SU-DHL-6 (cell line): ENCODE measurements around the gene BFSP1.

ENCODE experiments used
- EZH2phosphoT487 ChIP-seq: fragments of 200-600 bp; sonication (generic), shearing (Covaris generic); conservative IDR thresholded peaks from 2 replicates; pipeline ENCODE4 v1.6.1; 2018; ENCODE audit warnings: mild to moderate bottlenecking, antibody characterized with exemption, low read length, moderate library complexity, mixed read lengths
- TF ChIP-seq, protein P1 (sequence below): fragments of 200-600 bp; sonication (generic); IDR thresholded peaks from one replicate; pipeline ENCODE4 v1.5.1; 2017; ENCODE audit warnings: antibody characterized with exemption, mild to moderate bottlenecking, low read length, moderate library complexity; ENCODE audit not compliant: insufficient read depth, poor library complexity, severe bottlenecking

- TF ChIP-seq, protein P1, sequence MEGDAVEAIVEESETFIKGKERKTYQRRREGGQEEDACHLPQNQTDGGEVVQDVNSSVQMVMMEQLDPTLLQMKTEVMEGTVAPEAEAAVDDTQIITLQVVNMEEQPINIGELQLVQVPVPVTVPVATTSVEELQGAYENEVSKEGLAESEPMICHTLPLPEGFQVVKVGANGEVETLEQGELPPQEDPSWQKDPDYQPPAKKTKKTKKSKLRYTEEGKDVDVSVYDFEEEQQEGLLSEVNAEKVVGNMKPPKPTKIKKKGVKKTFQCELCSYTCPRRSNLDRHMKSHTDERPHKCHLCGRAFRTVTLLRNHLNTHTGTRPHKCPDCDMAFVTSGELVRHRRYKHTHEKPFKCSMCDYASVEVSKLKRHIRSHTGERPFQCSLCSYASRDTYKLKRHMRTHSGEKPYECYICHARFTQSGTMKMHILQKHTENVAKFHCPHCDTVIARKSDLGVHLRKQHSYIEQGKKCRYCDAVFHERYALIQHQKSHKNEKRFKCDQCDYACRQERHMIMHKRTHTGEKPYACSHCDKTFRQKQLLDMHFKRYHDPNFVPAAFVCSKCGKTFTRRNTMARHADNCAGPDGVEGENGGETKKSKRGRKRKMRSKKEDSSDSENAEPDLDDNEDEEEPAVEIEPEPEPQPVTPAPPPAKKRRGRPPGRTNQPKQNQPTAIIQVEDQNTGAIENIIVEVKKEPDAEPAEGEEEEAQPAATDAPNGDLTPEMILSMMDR = no peak
- TF ChIP-seq EZH2phosphoT487 = no peak
Measured at GRCh38 chr20:17502105-17502504, 29.1 kb downstream of the BFSP1 start.
